H1 (cell line): Measurements from ENCODE around the gene RXFP4. TPM values are rescaled to one million over a fixed set of nuclear protein-coding genes. Genes with fewer than 3 reads are reported as not detected.

Experiments used
- CTCF ChIA-PET: fragments of 300-600 bp; sonication (Branson Sonifier 250); formaldehyde crosslinking; loops from one replicate; lab custom pipeline; 2021; ENCODE audit not compliant: partially characterized antibody; lab: Charles Lee
- POLR2A ChIA-PET: fragments of 300-600 bp; sonication (Branson Sonifier 250); formaldehyde crosslinking; loops from one replicate; lab custom pipeline; 2021; ENCODE audit warnings: inconsistent platforms; ENCODE audit not compliant: partially characterized antibody; lab: Charles Lee
- DNase-seq, 2 experiments: peaks; one replicate each; pipeline versions ENCODE4 v3.0.0 to v3.0.0-alpha.2; 2010 to 2022; ENCODE audit warnings: low spot score in 2 of 2, low read depth in 1 of 2, mixed read lengths in 1 of 2
- FAIRE-seq: peaks from 2 replicates; lab custom pipeline; 2011; peaks lifted over from hg19 to GRCh38; lab: Jason Lieb, UNC
- H2AFZ ChIP-seq: 2 replicates; pipeline ENCODE4 v1.8.1; 2012; ENCODE audit warnings: low read length, inconsistent platforms
- H2AK5ac ChIP-seq: 2 replicates; pipeline ENCODE4 v1.6.1; 2013; ENCODE audit warnings: low read depth, low read length
- H2BK120ac ChIP-seq: replicated peaks from 2 replicates; pipeline ENCODE3; 2013; ENCODE audit warnings: low read depth, low read length, inconsistent platforms
- H2BK12ac ChIP-seq: 2 replicates; pipeline ENCODE4 v1.6.1; 2013; ENCODE audit warnings: low read depth, low read length
- H2BK15ac ChIP-seq: 2 replicates; pipeline ENCODE4 v1.6.1; 2013; ENCODE audit warnings: low read length
- H2BK20ac ChIP-seq: 2 replicates; pipeline ENCODE4 v1.6.1; 2013; ENCODE audit warnings: low read length
- H2BK5ac ChIP-seq: 2 replicates; pipeline ENCODE4 v1.6.1; 2013; ENCODE audit warnings: low read depth, low read length
- H3K14ac ChIP-seq: 2 replicates; pipeline ENCODE4 v1.6.1; 2013; ENCODE audit warnings: inconsistent platforms; ENCODE audit not compliant: insufficient read length
- H3K18ac ChIP-seq: 2 replicates; pipeline ENCODE4 v1.6.1; 2013; ENCODE audit warnings: low read length; ENCODE audit errors: extremely low read depth
- H3K23ac ChIP-seq: 2 replicates; pipeline ENCODE4 v1.6.1; 2013; ENCODE audit warnings: inconsistent platforms; ENCODE audit not compliant: insufficient read length
- H3K23me2 ChIP-seq: 2 replicates; pipeline ENCODE4 v1.6.1; 2013; ENCODE audit warnings: low read depth, low read length
- H3K27ac ChIP-seq: 2 replicates; pipeline ENCODE4 v1.6.1; 2011; ENCODE audit warnings: low read depth, low read length, inconsistent platforms
- H3K27me3 ChIP-seq, 4 experiments: replicated peaks in 1 of 4; 1 replicate in 1 of 4; 2 replicates in 3 of 4; pipeline versions ENCODE4 v1.6.1 to v1.8.1; 2011 to 2013; ENCODE audit warnings: low read length in 3 of 4, mild to moderate bottlenecking in 3 of 4, inconsistent platforms in 2 of 4, mixed read lengths in 2 of 4, moderate library complexity in 1 of 4; ENCODE audit not compliant: control insufficient read depth in 3 of 4, insufficient read depth in 3 of 4; ENCODE audit errors: extremely low read depth in 1 of 4
- H3K36me3 ChIP-seq, 4 experiments: 2 replicates each; pipeline versions ENCODE4 v1.6.1 to v1.8.1; 2011 to 2013; ENCODE audit warnings: mild to moderate bottlenecking in 4 of 4, low read length in 3 of 4, moderate library complexity in 2 of 4, control low read depth in 1 of 4, inconsistent platforms in 1 of 4; ENCODE audit not compliant: insufficient read depth in 4 of 4, control insufficient read depth in 2 of 4
- H3K4ac ChIP-seq: replicated peaks from 2 replicates; pipeline ENCODE3; 2013; ENCODE audit warnings: low read length, low read depth, mixed read lengths, inconsistent platforms; ENCODE audit not compliant: insufficient read length
- H3K4me1 ChIP-seq, 4 experiments: replicated peaks in 1 of 4; 1 replicate in 1 of 4; 2 replicates in 3 of 4; pipeline versions ENCODE4 v1.6.1 to v1.8.1; 2011 to 2013; ENCODE audit warnings: low read length in 3 of 4, inconsistent platforms in 2 of 4, mixed read lengths in 1 of 4; ENCODE audit not compliant: insufficient read depth in 4 of 4, control insufficient read depth in 3 of 4
- H3K4me2 ChIP-seq, 2 experiments: 2 replicates each; pipeline versions ENCODE4 v1.6.1 to v1.8.1; 2011 to 2013; ENCODE audit warnings: low read depth in 2 of 2, low read length in 2 of 2, control low read depth in 1 of 2, inconsistent platforms in 1 of 2, mild to moderate bottlenecking in 1 of 2; ENCODE audit not compliant: insufficient read depth in 1 of 2
- H3K4me3 ChIP-seq, 4 experiments: fragments of 200-600, 300-600 bp in 1 of 4; sonication (generic), shearing (Covaris generic), sonication (Bioruptor Twin) in 1 of 4; 2 replicates each; pipeline versions ENCODE4 v1.5.1 to v1.8.1; 2011 to 2016; ENCODE audit warnings: low read length in 4 of 4, low read depth in 3 of 4, control low read depth in 2 of 4, inconsistent platforms in 2 of 4, mild to moderate bottlenecking in 2 of 4, mixed read lengths in 1 of 4, moderate library complexity in 1 of 4; ENCODE audit not compliant: insufficient read depth in 2 of 4; ENCODE audit errors: extremely low read depth in 1 of 4
- H3K56ac ChIP-seq: replicated peaks from 2 replicates; pipeline ENCODE3; 2013; ENCODE audit warnings: low read depth, mild to moderate bottlenecking, mixed read lengths, low read length, inconsistent platforms; ENCODE audit not compliant: insufficient read length
- H3K79me1 ChIP-seq: 2 replicates; pipeline ENCODE4 v1.6.1; 2013; ENCODE audit warnings: low read depth, low read length, control low read depth
- H3K79me2 ChIP-seq, 2 experiments: 2 replicates each; pipeline versions ENCODE4 v1.6.1 to v1.8.1; 2012 to 2013; ENCODE audit warnings: low read length in 2 of 2, mild to moderate bottlenecking in 2 of 2, inconsistent platforms in 1 of 2; ENCODE audit not compliant: insufficient read depth in 2 of 2, control insufficient read depth in 1 of 2
- H3K9ac ChIP-seq, 4 experiments: replicated peaks in 1 of 4; 1 replicate in 1 of 4; 2 replicates in 3 of 4; pipeline versions ENCODE4 v1.6.1 to v1.8.1; 2011 to 2013; ENCODE audit warnings: low read depth in 3 of 4, low read length in 3 of 4, control low read depth in 2 of 4, mild to moderate bottlenecking in 2 of 4, moderate library complexity in 2 of 4, inconsistent platforms in 1 of 4; ENCODE audit errors: extremely low read depth in 1 of 4
- H3K9me3 ChIP-seq, 2 experiments: 2 replicates each; pipeline versions ENCODE4 v1.6.1 to v1.8.1; 2012 to 2013; ENCODE audit warnings: mild to moderate bottlenecking in 2 of 2, moderate library complexity in 2 of 2, control low read depth in 1 of 2, inconsistent platforms in 1 of 2, low read depth in 1 of 2, low read length in 1 of 2, mixed read lengths in 1 of 2; ENCODE audit not compliant: insufficient read depth in 2 of 2
- H4K20me1 ChIP-seq, 2 experiments: replicated peaks in 1 of 2; 2 replicates each; pipeline versions ENCODE3 to v1.8.1; 2011 to 2013; ENCODE audit warnings: inconsistent platforms in 2 of 2, low read length in 2 of 2, mild to moderate bottlenecking in 1 of 2; ENCODE audit not compliant: insufficient read depth in 2 of 2, control insufficient read depth in 1 of 2
- H4K5ac ChIP-seq: 2 replicates; pipeline ENCODE4 v1.6.1; 2013; ENCODE audit warnings: low read length, low read depth, mixed read lengths, inconsistent platforms; ENCODE audit not compliant: insufficient read length
- H4K8ac ChIP-seq: 2 replicates; pipeline ENCODE4 v1.8.0; 2013; ENCODE audit warnings: mild to moderate bottlenecking, moderate library complexity, low read length, inconsistent platforms; ENCODE audit not compliant: insufficient read depth; ENCODE audit errors: extremely low read depth
- H4K91ac ChIP-seq: replicated peaks from 2 replicates; pipeline ENCODE3; 2013; ENCODE audit warnings: low read length, mixed read lengths, inconsistent platforms; ENCODE audit not compliant: insufficient read length
- CBX5 ChIP-seq: fragments of 300-800, 300-1000 bp; sonication (generic); IDR thresholded peaks from 2 replicates; pipeline ENCODE4 v1.7.1; 2016; ENCODE audit warnings: antibody characterized with exemption, low read length, low read depth
- CTBP2 ChIP-seq: IDR thresholded peaks from 2 replicates; pipeline ENCODE4 v1.7.0; 2011; ENCODE audit warnings: borderline replicate concordance, mild to moderate bottlenecking, moderate library complexity, mixed read lengths, low read length; ENCODE audit not compliant: insufficient read depth, insufficient read length
- EP300 ChIP-seq, 2 experiments: IDR thresholded peaks; 1 replicate in 1 of 2; 2 replicates in 1 of 2; pipeline ENCODE4 v1.6.1; 2011 to 2012; ENCODE audit warnings: low read depth in 2 of 2, low read length in 2 of 2, mild to moderate bottlenecking in 2 of 2, borderline replicate concordance in 1 of 2, inconsistent platforms in 1 of 2, moderate library complexity in 1 of 2
- KDM1A ChIP-seq: fragments of 200-600, 300-600 bp; sonication (generic); IDR thresholded peaks from 2 replicates; pipeline ENCODE4 v1.7.1; 2016; ENCODE audit warnings: mild to moderate bottlenecking, low read length, borderline replicate concordance
- KDM4A ChIP-seq: IDR thresholded peaks from one replicate; pipeline ENCODE4 v1.7.1; 2012; ENCODE audit warnings: low read depth, mild to moderate bottlenecking, moderate library complexity, low read length, inconsistent platforms; ENCODE audit not compliant: severe bottlenecking
- KDM5A ChIP-seq: fragments of 200-600 bp; IDR thresholded peaks from 2 replicates; pipeline ENCODE4 v1.7.1; 2012; ENCODE audit warnings: mild to moderate bottlenecking, low read length, inconsistent platforms, mixed read lengths
- MAX ChIP-seq: IDR thresholded peaks from 2 replicates; pipeline ENCODE4 v1.6.1; 2012; ENCODE audit warnings: inconsistent platforms
- PHF8 ChIP-seq: fragments of 200-600 bp; sonication (generic); conservative IDR thresholded peaks from 2 replicates; pipeline ENCODE4 v1.7.1; 2012; ENCODE audit warnings: low read depth, mild to moderate bottlenecking, inconsistent platforms, low read length, moderate library complexity
- POLR2A ChIP-seq, 2 experiments: IDR thresholded peaks; 1 replicate in 1 of 2; 2 replicates in 1 of 2; pipeline ENCODE4 v1.6.1; 2011; ENCODE audit warnings: low read depth in 2 of 2, low read length in 2 of 2, mild to moderate bottlenecking in 2 of 2; ENCODE audit errors: control extremely low read depth in 1 of 2
- SAP30 ChIP-seq: fragments of 300-600 bp; sonication (generic); IDR thresholded peaks from 2 replicates; pipeline ENCODE4 v1.7.1; 2012; ENCODE audit warnings: low read length, moderate library complexity, mild to moderate bottlenecking, inconsistent platforms; ENCODE audit not compliant: insufficient read depth, insufficient replicate concordance
- TBP ChIP-seq: IDR thresholded peaks from 2 replicates; pipeline ENCODE4 v1.6.1; 2011; ENCODE audit warnings: low read depth, low read length, improper control_type of control experiment
- USF2 ChIP-seq: IDR thresholded peaks from 2 replicates; pipeline ENCODE4 v1.6.1; 2011; ENCODE audit warnings: low read length, improper control_type of control experiment
- WGBS, 2 experiments: shearing (Covaris generic) in 1 of 2; methylation state at CpG; one replicate each; pipeline versions ENCODE4 v1.1.6 to v1.1.7; 2013 to 2015; ENCODE audit warnings: low lambda C conversion rate in 2 of 2, mixed read lengths in 2 of 2, inconsistent platforms in 1 of 2, low coverage in 1 of 2, missing lambda C conversion rate in 1 of 2; ENCODE audit not compliant: insufficient replicate concordance in 2 of 2, insufficient coverage in 1 of 2, insufficient read length in 1 of 2; ENCODE audit errors: extremely low coverage in 1 of 2, missing lambda C conversion rate in 1 of 2; 5-methylcytosine and 5-hydroxymethylcytosine counted together
- polyA plus RNA-seq, 7 experiments: library from polyadenylated mRNA; depleted of rRNA in 3 of 7; stranded (reverse) in 5 of 7; unstranded in 2 of 7; fragments of >200 nt in 5 of 7; fragments of 200-250 nt in 2 of 7; gene quantifications; 1 replicate in 5 of 7; 2 replicates in 1 of 7; 4 replicates in 1 of 7; pipeline versions ENCODE4 v1.2.1 to v1.2.3, GENCODE V29; 2011 to 2013; ENCODE audit warnings: missing spikeins in 2 of 7, mixed read lengths in 2 of 7
- total RNA-seq: library from RNA; stranded (reverse); fragmentation: NEBNext Ultra II Directional; extraction: Animal tissue kit (Norgen Biotek cat#: 25700); gene quantifications from 2 replicates; pipeline ENCODE4 v1.2.1, GENCODE V29; 2021

Gene RXFP4
- total and polyA plus RNA-seq, 2 of the 8 experiments (the other 6 are each of a cell fraction or from before 2014, with no cell fraction given), result not detected

GRCh38 chr1:155918660-155919059, 22.8 kb upstream of the RXFP4 start:
- H3K27me3 ChIP-seq, result no peaks in the 10 kb centered on the region
- H3K18ac ChIP-seq, result no peak overlapping the region
- no peak overlapping the region for H3K27ac ChIP-seq
- H3K9me3 ChIP-seq, result no peaks in the 10 kb centered on the region
- no peak overlapping the region for H3K9ac ChIP-seq
- FAIRE-seq (no peak), DNase-seq (no peak)
- H3K4ac ChIP-seq, result no peak overlapping the region
- WGBS, 2 experiments, result 89% methylated on average over 3 of the region's 3 CpGs; no CpG with 5 or more reads in 1 of the 2 experiments
- H3K36me3 ChIP-seq, result peaks cover 46 to 99% (median 86%) of the 10 kb centered on the region in 4 experiments
- no peak overlapping the region for H4K91ac ChIP-seq
- no peak overlapping the region for H3K23ac ChIP-seq
- no peak overlapping the region for H3K4me2 ChIP-seq
- no peak overlapping the region for H3K4me3 ChIP-seq
- no peaks in the 10 kb centered on the region; the same call in 1 of the 2 replicates for H3K79me1 ChIP-seq
- no peak overlapping the region for H2BK5ac ChIP-seq
- H4K20me1 ChIP-seq, result peaks cover 1 to 12% of the 10 kb centered on the region in 2 experiments
- no peak overlapping the region for H2AK5ac ChIP-seq
- no peaks in the 10 kb centered on the region for H3K23me2 ChIP-seq
- no peak overlapping the region for H3K56ac ChIP-seq
- H3K14ac ChIP-seq, result no peak overlapping the region
- no peak overlapping the region for H4K5ac ChIP-seq
- H2AFZ ChIP-seq, result no peak overlapping the region
- CTCF ChIA-PET, result interaction anchor here (0.7 kb wide), 1 partner anchor 62 kb away, joined by 3 read pairs; no protein-coding TSS in a partner anchor
- no peak overlapping the region for H2BK120ac ChIP-seq
- no peak overlapping the region for H2BK15ac ChIP-seq
- no peak overlapping the region for H4K8ac ChIP-seq
- POLR2A ChIA-PET, result interaction anchor here (1.0 to 11.7 kb wide), 8 partner anchors 13 to 403 kb away, joined by 3 to 109 read pairs (median 3); partner anchors contain the start of gene KHDC4
- H3K4me1 ChIP-seq, result no peaks in the 10 kb centered on the region
- H2BK12ac ChIP-seq, result no peak overlapping the region
- H2BK20ac ChIP-seq, result no peak overlapping the region
- no peaks in the 10 kb centered on the region for H3K79me2 ChIP-seq
- TF ChIP-seq CTBP2 (no peak), POLR2A (IDR thresholded peaks at IDR 0.05; ENCODE audit: control extremely low read depth in 1 of 2, low read depth in 2 of 2, low read length in 2 of 2) (no peak), KDM4A (no peak), KDM5A (no peak), KDM1A (no peak), USF2 (no peak), CBX5 (no peak), EP300 (IDR thresholded peaks at IDR 0.05; ENCODE audit: borderline replicate concordance in 1 of 2, low read depth in 2 of 2, low read length in 2 of 2) (no peak), SAP30 (no peak), PHF8 (no peak), TBP (no peak), MAX (no peak)
